NT2/D1 (cell line): Measurements from ENCODE around the gene SEMA6B.

ENCODE experiments used
- SUZ12 ChIP-seq: IDR thresholded peaks from 2 replicates; pipeline ENCODE4 v1.6.1; 2011; ENCODE audit not compliant: insufficient read length, insufficient read depth; ENCODE audit errors: extremely low read depth
- ZNF274 ChIP-seq: IDR thresholded peaks from 2 replicates; pipeline ENCODE4 v1.6.1; 2011; ENCODE audit warnings: mild to moderate bottlenecking, low read depth, low read length

- TF ChIP-seq SUZ12 (no peak), ZNF274 (no peak)
Observed at GRCh38 chr19:4519521-4520277, 39.8 kb downstream of the SEMA6B start.
